Raji (cell line): ENCODE data around the gene DUXA.

Source experiments
- POLR2A ChIP-seq: IDR thresholded peaks from 2 replicates; pipeline ENCODE4 v1.6.1; 2011; ENCODE audit warnings: low read depth, low read length, control low read depth; ENCODE audit not compliant: insufficient read depth

The DUXA gene

DNA sequence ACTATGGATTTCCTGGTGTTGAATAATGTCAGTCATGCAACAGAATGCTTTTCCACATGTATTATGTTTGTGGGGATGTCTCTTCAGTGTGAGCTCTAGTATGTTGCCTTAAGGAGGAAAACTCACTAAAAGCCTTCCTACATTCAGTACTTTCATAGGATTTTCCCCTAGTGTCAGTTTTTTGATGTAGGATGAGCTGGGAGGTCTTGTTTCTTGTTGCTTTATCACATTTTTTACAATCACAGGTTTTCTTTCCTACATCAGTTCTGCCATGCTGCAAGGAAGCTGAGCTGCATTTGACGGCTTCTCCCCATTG lies 56.0 kb downstream of the DUXA start:
- TF ChIP-seq POLR2A, result no peak

- TF ChIP-seq POLR2A, result no peak
Observed at GRCh38 chr19:57110592-57111328, 56.5 kb downstream of the DUXA start.

- no peak for TF ChIP-seq POLR2A
Observed at GRCh38 chr19:57106722-57107235, 60.5 kb downstream of the DUXA start.

- TF ChIP-seq POLR2A, result no peak
Observed at GRCh38 chr19:57105976-57106721, 61.1 kb downstream of the DUXA start.
